Measurements from ENCODE around the gene SF3B1. TPM values are rescaled to one million over a fixed set of nuclear protein-coding genes. Genes with fewer than 3 reads are reported as not detected.

Gene SF3B1
- total and polyA plus RNA-seq, 10 of the 15 experiments (the other 5 are each of a cell fraction or from before 2014, with no cell fraction given), result 163 to 565 (median 239) TPM

DNA sequence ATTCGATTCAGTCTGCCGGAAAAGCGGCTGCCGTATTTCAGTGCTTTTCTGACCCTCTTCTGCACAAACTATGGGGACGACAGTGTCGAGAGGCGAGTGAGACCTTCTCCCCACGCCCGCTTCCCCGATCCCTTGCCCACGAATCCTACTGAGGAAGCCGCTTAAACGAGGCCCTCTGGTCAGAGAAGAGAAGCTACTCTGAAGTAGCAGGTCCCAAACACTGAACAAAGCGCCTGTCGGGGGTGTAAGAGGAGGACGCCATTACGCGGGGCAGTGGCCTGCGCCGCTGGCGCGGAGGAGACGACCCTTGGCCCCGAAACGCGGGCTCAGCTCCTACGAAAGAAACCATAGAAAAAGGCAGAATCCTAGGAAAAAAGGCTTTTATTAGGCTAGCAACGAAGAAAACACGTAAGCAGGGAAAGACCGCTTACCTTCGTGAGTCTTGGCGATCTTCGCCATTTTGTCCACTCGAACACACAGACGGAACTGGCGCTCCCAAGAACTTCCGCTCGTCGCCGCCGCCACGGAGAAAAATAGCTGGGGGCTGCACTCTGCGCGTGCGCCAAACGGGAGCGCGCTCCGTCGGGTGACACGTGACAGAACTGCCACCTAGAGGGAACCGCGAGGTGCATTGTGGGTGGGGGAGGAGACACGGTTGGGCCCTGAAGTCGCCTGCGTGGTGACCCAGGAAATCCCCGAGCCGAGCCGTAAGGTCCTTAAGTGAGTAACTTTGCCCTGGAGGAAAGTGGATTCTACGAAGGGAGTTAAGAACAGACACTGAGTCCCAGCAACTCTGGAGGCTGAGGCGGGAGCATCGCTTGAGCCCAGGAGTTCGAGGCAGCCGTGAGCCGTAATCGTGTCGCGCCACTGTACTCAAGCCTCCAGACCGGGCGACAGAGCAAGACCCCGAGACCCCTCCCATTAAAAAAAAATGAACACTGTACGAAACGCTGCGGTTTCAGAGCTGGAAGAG, at the start of gene SF3B1 (continued):
- TF ChIP-seq, protein P1, sequence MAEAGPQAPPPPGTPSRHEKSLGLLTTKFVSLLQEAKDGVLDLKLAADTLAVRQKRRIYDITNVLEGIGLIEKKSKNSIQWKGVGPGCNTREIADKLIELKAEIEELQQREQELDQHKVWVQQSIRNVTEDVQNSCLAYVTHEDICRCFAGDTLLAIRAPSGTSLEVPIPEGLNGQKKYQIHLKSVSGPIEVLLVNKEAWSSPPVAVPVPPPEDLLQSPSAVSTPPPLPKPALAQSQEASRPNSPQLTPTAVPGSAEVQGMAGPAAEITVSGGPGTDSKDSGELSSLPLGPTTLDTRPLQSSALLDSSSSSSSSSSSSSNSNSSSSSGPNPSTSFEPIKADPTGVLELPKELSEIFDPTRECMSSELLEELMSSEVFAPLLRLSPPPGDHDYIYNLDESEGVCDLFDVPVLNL (IDR thresholded peaks at IDR 0.05; ENCODE audit: low read depth, low read length), result no peak
- TF ChIP-seq, protein P2, sequence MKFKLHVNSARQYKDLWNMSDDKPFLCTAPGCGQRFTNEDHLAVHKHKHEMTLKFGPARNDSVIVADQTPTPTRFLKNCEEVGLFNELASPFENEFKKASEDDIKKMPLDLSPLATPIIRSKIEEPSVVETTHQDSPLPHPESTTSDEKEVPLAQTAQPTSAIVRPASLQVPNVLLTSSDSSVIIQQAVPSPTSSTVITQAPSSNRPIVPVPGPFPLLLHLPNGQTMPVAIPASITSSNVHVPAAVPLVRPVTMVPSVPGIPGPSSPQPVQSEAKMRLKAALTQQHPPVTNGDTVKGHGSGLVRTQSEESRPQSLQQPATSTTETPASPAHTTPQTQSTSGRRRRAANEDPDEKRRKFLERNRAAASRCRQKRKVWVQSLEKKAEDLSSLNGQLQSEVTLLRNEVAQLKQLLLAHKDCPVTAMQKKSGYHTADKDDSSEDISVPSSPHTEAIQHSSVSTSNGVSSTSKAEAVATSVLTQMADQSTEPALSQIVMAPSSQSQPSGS (IDR thresholded peaks at IDR 0.05; ENCODE audit: low read length), result no peak
- TF ChIP-seq MYB (IDR thresholded peaks at IDR 0.05; ENCODE audit: borderline replicate concordance, low read depth, low read length), result no peak
- TF ChIP-seq POLR2AphosphoS5 (IDR thresholded peaks at IDR 0.05; ENCODE audit: low read length), result peak; percentile 98
- TF ChIP-seq ETV6 (conservative IDR thresholded peaks at IDR 0.05 in 1 of 2, IDR thresholded peaks at IDR 0.05 in 1 of 2; ENCODE audit: borderline replicate concordance in 1 of 2, low read depth in 1 of 2), result peak in 1 of 2 experiments; percentile 30; a peak in 1 of 4 replicates
- peak; percentile 57; the same call in 1 of the 2 replicates for TF ChIP-seq ZNF207 (IDR thresholded peaks at IDR 0.05; ENCODE audit: borderline replicate concordance)
- TF ChIP-seq CREM (IDR thresholded peaks at IDR 0.05; ENCODE audit: low read depth), result peak; percentile 24; the same call in 1 of the 2 replicates
- peak; percentile 66; the same call in 1 of the 2 replicates for TF ChIP-seq IKZF1 (conservative IDR thresholded peaks at IDR 0.05)
- TF ChIP-seq RUNX3 (IDR thresholded peaks at IDR 0.05; ENCODE audit: low read length), result peak; percentile 60
- TF ChIP-seq SMARCA5 (IDR thresholded peaks at IDR 0.05), result 0 out of 2 replicates have a peak, but pooled peaks have one; percentile 28
- TF ChIP-seq JUND (IDR thresholded peaks at IDR 0.05; ENCODE audit: low read depth, low read length), result no peak
- TF ChIP-seq PML (IDR thresholded peaks at IDR 0.05; ENCODE audit: low read length), result peak; percentile 96
- peak; percentile 55; the same call in 1 of the 2 replicates for TF ChIP-seq SIN3A (IDR thresholded peaks at IDR 0.05; ENCODE audit: low read depth, low read length)
- TF ChIP-seq, protein P3, sequence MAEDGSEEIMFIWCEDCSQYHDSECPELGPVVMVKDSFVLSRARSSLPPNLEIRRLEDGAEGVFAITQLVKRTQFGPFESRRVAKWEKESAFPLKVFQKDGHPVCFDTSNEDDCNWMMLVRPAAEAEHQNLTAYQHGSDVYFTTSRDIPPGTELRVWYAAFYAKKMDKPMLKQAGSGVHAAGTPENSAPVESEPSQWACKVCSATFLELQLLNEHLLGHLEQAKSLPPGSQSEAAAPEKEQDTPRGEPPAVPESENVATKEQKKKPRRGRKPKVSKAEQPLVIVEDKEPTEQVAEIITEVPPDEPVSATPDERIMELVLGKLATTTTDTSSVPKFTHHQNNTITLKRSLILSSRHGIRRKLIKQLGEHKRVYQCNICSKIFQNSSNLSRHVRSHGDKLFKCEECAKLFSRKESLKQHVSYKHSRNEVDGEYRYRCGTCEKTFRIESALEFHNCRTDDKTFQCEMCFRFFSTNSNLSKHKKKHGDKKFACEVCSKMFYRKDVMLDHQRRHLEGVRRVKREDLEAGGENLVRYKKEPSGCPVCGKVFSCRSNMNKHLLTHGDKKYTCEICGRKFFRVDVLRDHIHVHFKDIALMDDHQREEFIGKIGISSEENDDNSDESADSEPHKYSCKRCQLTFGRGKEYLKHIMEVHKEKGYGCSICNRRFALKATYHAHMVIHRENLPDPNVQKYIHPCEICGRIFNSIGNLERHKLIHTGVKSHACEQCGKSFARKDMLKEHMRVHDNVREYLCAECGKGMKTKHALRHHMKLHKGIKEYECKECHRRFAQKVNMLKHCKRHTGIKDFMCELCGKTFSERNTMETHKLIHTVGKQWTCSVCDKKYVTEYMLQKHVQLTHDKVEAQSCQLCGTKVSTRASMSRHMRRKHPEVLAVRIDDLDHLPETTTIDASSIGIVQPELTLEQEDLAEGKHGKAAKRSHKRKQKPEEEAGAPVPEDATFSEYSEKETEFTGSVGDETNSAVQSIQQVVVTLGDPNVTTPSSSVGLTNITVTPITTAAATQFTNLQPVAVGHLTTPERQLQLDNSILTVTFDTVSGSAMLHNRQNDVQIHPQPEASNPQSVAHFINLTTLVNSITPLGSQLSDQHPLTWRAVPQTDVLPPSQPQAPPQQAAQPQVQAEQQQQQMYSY (CRISPR knock-in tag; IDR thresholded peaks at IDR 0.05), result no peak
- no peak for TF ChIP-seq ZNF217 (IDR thresholded peaks at IDR 0.05)
- TF ChIP-seq RFX5 (IDR thresholded peaks at IDR 0.05; ENCODE audit: low read depth, low read length), result no peak
- peak; percentile 95 for TF ChIP-seq NR2F1 (conservative IDR thresholded peaks at IDR 0.05)
- no peak for TF ChIP-seq NFYA (IDR thresholded peaks at IDR 0.05; ENCODE audit: borderline replicate concordance, low read depth, low read length)
- TF ChIP-seq KDM1A (IDR thresholded peaks at IDR 0.05; ENCODE audit: borderline replicate concordance), result no peak
- TF ChIP-seq ZNF622 (IDR thresholded peaks at IDR 0.05), result no peak
- TF ChIP-seq RELA (IDR thresholded peaks at IDR 0.05; ENCODE audit: borderline replicate concordance, partially characterized antibody), result peak; percentile 97
- TF ChIP-seq CEBPB (IDR thresholded peaks at IDR 0.05; ENCODE audit: borderline replicate concordance in 1 of 2, low read depth in 2 of 2, low read length in 2 of 2), result no peak
- TF ChIP-seq, protein P4, sequence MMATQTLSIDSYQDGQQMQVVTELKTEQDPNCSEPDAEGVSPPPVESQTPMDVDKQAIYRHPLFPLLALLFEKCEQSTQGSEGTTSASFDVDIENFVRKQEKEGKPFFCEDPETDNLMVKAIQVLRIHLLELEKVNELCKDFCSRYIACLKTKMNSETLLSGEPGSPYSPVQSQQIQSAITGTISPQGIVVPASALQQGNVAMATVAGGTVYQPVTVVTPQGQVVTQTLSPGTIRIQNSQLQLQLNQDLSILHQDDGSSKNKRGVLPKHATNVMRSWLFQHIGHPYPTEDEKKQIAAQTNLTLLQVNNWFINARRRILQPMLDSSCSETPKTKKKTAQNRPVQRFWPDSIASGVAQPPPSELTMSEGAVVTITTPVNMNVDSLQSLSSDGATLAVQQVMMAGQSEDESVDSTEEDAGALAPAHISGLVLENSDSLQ (IDR thresholded peaks at IDR 0.05), result no peak; the same call in 1 of the 2 replicates

Data from GM12878 (cell line).